ENCODE data around the gene SLC36A2.
"Not testable (repeated sequence)": the region's sequence is repeated elsewhere in the genome, so short reads cannot be mapped to it uniquely, and the experiment has no call there.

The SLC36A2 gene

DNA sequence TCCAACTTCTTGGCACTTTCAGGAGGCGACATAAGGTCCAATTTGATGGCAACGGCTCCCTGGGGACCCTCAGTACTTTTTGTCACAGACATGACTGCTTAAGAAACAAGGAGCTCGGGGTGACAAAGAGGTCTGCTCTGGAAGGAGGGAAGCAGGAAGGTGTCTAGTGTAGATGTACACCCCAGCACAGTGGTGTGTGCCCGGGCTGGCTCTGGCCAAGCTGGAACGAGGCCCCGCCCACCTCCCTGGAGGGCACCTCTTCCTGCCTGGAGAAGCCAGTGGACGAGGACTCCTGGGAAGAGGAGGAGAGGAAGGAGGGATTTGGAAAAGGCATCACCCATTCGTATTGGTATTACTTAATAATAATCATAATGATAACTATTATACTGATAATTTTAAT, at the start of gene SLC36A2:
TSS of gene SLC36A2 (minus strand) at position 191 of the 400 bp plus-strand sequence. CDS start at position 92, 99 bp downstream.
- H3K4me1 ChIP-seq (ENCODE audit: control insufficient read depth, insufficient read depth, low read length): no peaks in the 10 kb centered on the region
- no peaks in the 10 kb centered on the region for H3K9me3 ChIP-seq (ENCODE audit: control insufficient read depth, low read length)
- peaks cover 5% of the 10 kb centered on the region for H3K27me3 ChIP-seq (ENCODE audit: control insufficient read depth, insufficient read depth, low read length)
- H3K4me3 ChIP-seq (ENCODE audit: low read length): no peak within 1 kb of the TSS
- H3K9ac ChIP-seq (ENCODE audit: low read length): no peak within 1 kb of the TSS
- no peaks in the 10 kb centered on the region for H3K36me3 ChIP-seq (ENCODE audit: control insufficient read depth, insufficient read depth, low read length)

- H3K9me3 ChIP-seq (ENCODE audit: control insufficient read depth, low read length): no peaks in the 10 kb centered on the region
- H3K27me3 ChIP-seq (ENCODE audit: control insufficient read depth, insufficient read depth, low read length): no peaks in the 10 kb centered on the region
- H3K4me1 ChIP-seq (ENCODE audit: control insufficient read depth, insufficient read depth, low read length): no peaks in the 10 kb centered on the region
- no peak overlapping the region for H3K4me3 ChIP-seq (ENCODE audit: low read length)
- H3K9ac ChIP-seq (ENCODE audit: low read length): no peak overlapping the region
- no peaks in the 10 kb centered on the region for H3K36me3 ChIP-seq (ENCODE audit: control insufficient read depth, insufficient read depth, low read length)
Measured at GRCh38 chr5:151388960-151389359, 41.6 kb upstream of the SLC36A2 start.

DNA sequence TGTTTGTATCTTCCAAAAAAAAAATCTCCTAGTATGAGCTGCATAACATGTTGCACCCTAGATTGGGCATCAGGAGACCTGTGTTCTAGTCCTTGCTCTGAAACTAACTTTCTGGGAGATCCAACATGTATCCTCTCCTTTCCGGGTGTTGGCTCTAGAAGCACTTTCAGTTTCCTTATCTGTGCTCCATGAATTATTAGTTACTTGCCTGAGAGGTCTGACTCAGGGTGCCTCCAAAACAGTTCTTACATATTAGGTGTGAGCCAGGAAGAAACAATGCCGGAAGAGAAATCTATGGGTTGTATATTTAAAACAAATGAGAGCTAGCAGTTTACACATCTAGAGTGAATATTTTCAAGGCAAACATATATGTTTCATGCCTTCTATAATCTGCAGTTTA, 36.7 kb upstream of the SLC36A2 start:
- no peak overlapping the region for H3K9ac ChIP-seq (ENCODE audit: low read length)
- H3K27me3 ChIP-seq (ENCODE audit: control insufficient read depth, insufficient read depth, low read length): no peaks in the 10 kb centered on the region
- no peaks in the 10 kb centered on the region for H3K4me1 ChIP-seq (ENCODE audit: control insufficient read depth, insufficient read depth, low read length)
- H3K36me3 ChIP-seq (ENCODE audit: control insufficient read depth, insufficient read depth, low read length): no peaks in the 10 kb centered on the region
- no peak overlapping the region for H3K4me3 ChIP-seq (ENCODE audit: low read length)
- H3K9me3 ChIP-seq (ENCODE audit: control insufficient read depth, low read length): no peaks in the 10 kb centered on the region

- no peak overlapping the region for H3K4me3 ChIP-seq (ENCODE audit: low read length)
- no peaks in the 10 kb centered on the region for H3K9me3 ChIP-seq (ENCODE audit: control insufficient read depth, low read length)
- no peaks in the 10 kb centered on the region for H3K4me1 ChIP-seq (ENCODE audit: control insufficient read depth, insufficient read depth, low read length)
- no peaks in the 10 kb centered on the region for H3K36me3 ChIP-seq (ENCODE audit: control insufficient read depth, insufficient read depth, low read length)
- H3K9ac ChIP-seq (ENCODE audit: low read length): no peak overlapping the region
- H3K27me3 ChIP-seq (ENCODE audit: control insufficient read depth, insufficient read depth, low read length): no peaks in the 10 kb centered on the region
Measured at GRCh38 chr5:151383011-151383410, 35.7 kb upstream of the SLC36A2 start.

DNA sequence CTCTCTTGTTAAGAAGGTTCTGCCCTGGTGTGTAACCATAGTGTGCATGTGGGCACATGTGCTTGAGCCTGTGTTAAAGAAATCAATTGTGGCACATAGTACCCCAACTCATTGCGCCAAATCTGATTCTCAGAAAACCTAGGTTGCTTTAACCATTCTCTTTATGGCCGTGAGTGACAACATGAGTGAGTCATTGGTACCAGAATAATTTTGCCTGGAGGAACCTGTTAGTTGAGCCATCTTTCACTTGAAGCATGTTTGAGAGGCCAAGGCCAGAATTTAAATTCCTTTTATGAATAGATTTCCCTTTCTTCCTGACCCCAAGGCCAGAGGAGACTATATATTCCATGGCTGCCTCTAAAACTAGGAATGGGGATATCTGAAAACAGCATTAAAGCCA, 35.2 kb upstream of the SLC36A2 start:
- no peaks in the 10 kb centered on the region for H3K36me3 ChIP-seq (ENCODE audit: control insufficient read depth, insufficient read depth, low read length)
- H3K4me1 ChIP-seq (ENCODE audit: control insufficient read depth, insufficient read depth, low read length): no peaks in the 10 kb centered on the region
- H3K9me3 ChIP-seq (ENCODE audit: control insufficient read depth, low read length): no peaks in the 10 kb centered on the region
- no peaks in the 10 kb centered on the region for H3K27me3 ChIP-seq (ENCODE audit: control insufficient read depth, insufficient read depth, low read length)
- no peak overlapping the region for H3K4me3 ChIP-seq (ENCODE audit: low read length)
- no peak overlapping the region for H3K9ac ChIP-seq (ENCODE audit: low read length)

GRCh38 chr5:151381899-151382298, 34.5 kb upstream of the SLC36A2 start:
- no peak overlapping the region for H3K9ac ChIP-seq (ENCODE audit: low read length)
- H3K36me3 ChIP-seq (ENCODE audit: control insufficient read depth, insufficient read depth, low read length): no peaks in the 10 kb centered on the region
- no peaks in the 10 kb centered on the region for H3K9me3 ChIP-seq (ENCODE audit: control insufficient read depth, low read length)
- H3K4me1 ChIP-seq (ENCODE audit: control insufficient read depth, insufficient read depth, low read length): no peaks in the 10 kb centered on the region
- no peaks in the 10 kb centered on the region for H3K27me3 ChIP-seq (ENCODE audit: control insufficient read depth, insufficient read depth, low read length)
- H3K4me3 ChIP-seq (ENCODE audit: low read length): no peak overlapping the region

DNA sequence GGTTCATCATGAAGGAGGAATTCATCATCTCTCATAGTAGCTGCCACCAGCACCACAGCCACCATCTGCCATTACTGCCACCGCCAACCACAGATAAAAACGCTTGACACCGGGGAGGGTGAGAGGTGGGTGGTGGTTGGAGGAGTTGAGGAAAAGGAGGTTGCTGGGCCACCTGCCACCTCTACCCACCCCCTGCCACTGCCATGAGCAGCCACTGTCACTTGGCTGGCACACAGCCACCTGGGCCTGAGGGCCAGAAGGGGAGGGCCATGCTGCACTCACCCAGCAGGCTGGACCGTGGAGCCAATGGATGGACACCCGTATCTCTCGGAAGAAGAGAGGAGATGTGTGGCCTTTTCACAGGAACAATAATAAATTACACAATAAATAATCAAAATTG, 31.3 kb upstream of the SLC36A2 start:
- no peak overlapping the region for H3K9ac ChIP-seq (ENCODE audit: low read length)
- H3K36me3 ChIP-seq (ENCODE audit: control insufficient read depth, insufficient read depth, low read length): no peaks in the 10 kb centered on the region
- H3K9me3 ChIP-seq (ENCODE audit: control insufficient read depth, low read length): no peaks in the 10 kb centered on the region
- no peak overlapping the region for H3K4me3 ChIP-seq (ENCODE audit: low read length)
- H3K4me1 ChIP-seq (ENCODE audit: control insufficient read depth, insufficient read depth, low read length): no peaks in the 10 kb centered on the region
- H3K27me3 ChIP-seq (ENCODE audit: control insufficient read depth, insufficient read depth, low read length): no peaks in the 10 kb centered on the region

- Histone ChIP-seq H3K4me3 (ENCODE audit: low read length) (no peak overlapping the region), H3K36me3 (ENCODE audit: control insufficient read depth, insufficient read depth, low read length) (no peaks in the 10 kb centered on the region), H3K9me3 (ENCODE audit: control insufficient read depth, low read length) (no peaks in the 10 kb centered on the region), H3K4me1 (ENCODE audit: control insufficient read depth, insufficient read depth, low read length) (no peaks in the 10 kb centered on the region), H3K9ac (ENCODE audit: low read length) (no peak overlapping the region), H3K27me3 (ENCODE audit: control insufficient read depth, insufficient read depth, low read length) (no peaks in the 10 kb centered on the region)
Measured at GRCh38 chr5:151374539-151374938, 27.2 kb upstream of the SLC36A2 start.

- H3K4me1 ChIP-seq (ENCODE audit: control insufficient read depth, insufficient read depth, low read length); H3K9ac ChIP-seq (ENCODE audit: low read length); H3K36me3 ChIP-seq (ENCODE audit: control insufficient read depth, insufficient read depth, low read length); H3K4me3 ChIP-seq (ENCODE audit: low read length); H3K9me3 ChIP-seq (ENCODE audit: control insufficient read depth, low read length); H3K27me3 ChIP-seq (ENCODE audit: control insufficient read depth, insufficient read depth, low read length): not testable (repeated sequence)
Measured at GRCh38 chr5:151367038-151367437, 19.7 kb upstream of the SLC36A2 start.

DNA sequence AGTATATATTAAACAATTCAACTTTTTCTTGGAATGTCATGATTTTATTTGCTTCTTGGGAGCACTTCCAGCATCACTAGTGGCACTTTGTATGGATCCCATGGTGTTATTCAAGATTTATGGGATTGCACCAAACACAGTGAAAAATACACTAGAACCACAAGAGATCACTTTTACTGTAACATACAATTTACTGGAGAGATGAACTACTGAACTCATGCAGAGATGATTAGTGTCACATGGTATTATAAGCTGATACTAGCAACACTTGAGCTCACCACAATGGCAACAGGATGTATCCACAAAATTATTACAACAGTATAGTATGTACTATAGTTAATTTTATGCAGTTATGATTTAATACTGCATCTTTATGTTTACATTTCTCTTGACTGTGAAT, 16.3 kb upstream of the SLC36A2 start:
- no peaks in the 10 kb centered on the region for H3K9me3 ChIP-seq (ENCODE audit: control insufficient read depth, low read length)
- no peaks in the 10 kb centered on the region for H3K36me3 ChIP-seq (ENCODE audit: control insufficient read depth, insufficient read depth, low read length)
- H3K9ac ChIP-seq (ENCODE audit: low read length): no peak overlapping the region
- H3K4me1 ChIP-seq (ENCODE audit: control insufficient read depth, insufficient read depth, low read length): no peaks in the 10 kb centered on the region
- H3K27me3 ChIP-seq (ENCODE audit: control insufficient read depth, insufficient read depth, low read length): no peaks in the 10 kb centered on the region
- no peak overlapping the region for H3K4me3 ChIP-seq (ENCODE audit: low read length)

GRCh38 chr5:151362970-151363369, 15.6 kb upstream of the SLC36A2 start:
- H3K4me3 ChIP-seq (ENCODE audit: low read length): no peak overlapping the region
- no peaks in the 10 kb centered on the region for H3K9me3 ChIP-seq (ENCODE audit: control insufficient read depth, low read length)
- H3K4me1 ChIP-seq (ENCODE audit: control insufficient read depth, insufficient read depth, low read length): no peaks in the 10 kb centered on the region
- H3K36me3 ChIP-seq (ENCODE audit: control insufficient read depth, insufficient read depth, low read length): no peaks in the 10 kb centered on the region
- no peak overlapping the region for H3K9ac ChIP-seq (ENCODE audit: low read length)
- no peaks in the 10 kb centered on the region for H3K27me3 ChIP-seq (ENCODE audit: control insufficient read depth, insufficient read depth, low read length)

- no peaks in the 10 kb centered on the region for H3K36me3 ChIP-seq (ENCODE audit: control insufficient read depth, insufficient read depth, low read length)
Measured at GRCh38 chr5:151359391-151359790, 12.0 kb upstream of the SLC36A2 start.

GRCh38 chr5:151357792-151358191, 10.4 kb upstream of the SLC36A2 start:
- no peaks in the 10 kb centered on the region for H3K27me3 ChIP-seq (ENCODE audit: control insufficient read depth, insufficient read depth, low read length)
- no peak overlapping the region for H3K4me3 ChIP-seq (ENCODE audit: low read length)
- H3K9me3 ChIP-seq (ENCODE audit: control insufficient read depth, low read length): no peaks in the 10 kb centered on the region
- no peaks in the 10 kb centered on the region for H3K36me3 ChIP-seq (ENCODE audit: control insufficient read depth, insufficient read depth, low read length)
- no peaks in the 10 kb centered on the region for H3K4me1 ChIP-seq (ENCODE audit: control insufficient read depth, insufficient read depth, low read length)
- no peak overlapping the region for H3K9ac ChIP-seq (ENCODE audit: low read length)

More at GRCh38 chr5:151359391-151359790, 12.0 kb upstream of the SLC36A2 start:
- Histone ChIP-seq H3K27me3 (ENCODE audit: control insufficient read depth, insufficient read depth, low read length) (no peaks in the 10 kb centered on the region), H3K9me3 (ENCODE audit: control insufficient read depth, low read length) (no peaks in the 10 kb centered on the region), H3K4me3 (ENCODE audit: low read length) (no peak overlapping the region), H3K9ac (ENCODE audit: low read length) (no peak overlapping the region), H3K4me1 (ENCODE audit: control insufficient read depth, insufficient read depth, low read length) (no peaks in the 10 kb centered on the region)

Data from mucosa of stomach (tissue), 1 donor.